SHP77 treated with DMSO at 0.1 percent for 48 hours (cell line): ENCODE data around the gene ATP7B.

ENCODE experiments used
- DNase-seq: peaks from one replicate; lab custom pipeline; 2025; lab: John Stamatoyannopoulos, UW

Gene ATP7B

DNA sequence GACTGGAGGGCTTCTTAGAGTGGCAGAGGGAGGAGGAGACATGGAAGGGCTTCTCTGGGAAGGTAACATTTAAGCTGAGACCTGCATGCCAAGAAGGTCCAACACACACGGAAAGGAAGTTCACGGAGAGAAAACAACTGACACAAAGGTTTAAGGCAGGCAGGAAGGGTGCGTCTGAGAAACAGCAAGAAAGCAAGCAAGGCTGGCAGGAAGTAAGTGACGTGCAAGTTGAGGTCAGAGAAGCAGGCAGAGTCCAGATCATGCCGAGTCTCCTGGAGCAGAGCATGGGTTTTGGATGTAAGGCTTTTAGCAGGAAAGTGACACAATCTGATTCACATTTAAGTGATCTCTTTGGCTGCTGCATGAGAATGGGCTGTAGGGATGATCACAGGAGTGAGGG is 60.5 kb downstream of the ATP7B start:
- DNase-seq = no peak

DNA sequence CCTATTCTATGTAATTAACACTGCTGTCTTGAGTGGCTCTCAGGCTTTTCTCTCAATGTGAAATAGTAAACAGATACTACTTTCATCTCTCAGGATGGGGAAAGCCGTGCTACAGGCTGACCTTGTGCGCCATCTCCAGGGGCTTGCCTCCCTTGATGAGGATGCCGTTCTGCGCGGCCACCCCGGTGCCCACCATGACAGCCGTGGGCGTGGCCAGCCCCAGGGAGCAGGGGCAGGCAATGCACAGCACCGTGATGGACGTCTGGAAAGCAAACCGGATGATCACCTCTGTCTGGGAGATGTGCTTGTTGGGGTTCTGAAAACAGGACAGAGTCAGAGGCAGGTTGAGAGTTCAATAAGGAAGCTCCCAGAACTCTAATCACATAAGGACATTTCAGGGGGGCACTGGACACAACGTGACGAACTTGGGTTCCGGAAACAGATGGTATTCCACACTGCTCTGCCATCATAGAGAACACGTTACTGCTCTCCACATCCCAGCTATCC is 65.0 kb downstream of the ATP7B start:
- DNase-seq = no peak

DNA sequence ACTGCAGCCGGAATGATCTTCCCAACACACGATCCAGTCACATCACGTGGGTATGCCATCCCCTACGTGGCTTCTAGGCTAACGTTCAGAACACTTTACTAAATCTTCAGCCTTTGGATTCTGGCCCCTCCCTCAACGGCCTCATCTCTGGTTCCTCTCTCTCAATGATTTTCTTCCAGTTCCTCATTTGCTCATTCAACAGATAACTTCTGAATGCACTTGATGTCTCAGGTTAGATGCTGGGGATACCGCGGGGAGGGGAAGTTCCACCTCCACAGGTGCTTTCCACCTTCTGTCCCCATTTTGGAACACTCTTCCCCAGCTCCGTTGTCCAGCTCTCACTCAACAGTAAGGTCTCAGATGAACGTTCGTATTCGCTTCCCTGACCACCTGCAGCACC is 66.1 kb downstream of the ATP7B start:
- no peak for DNase-seq

DNA sequence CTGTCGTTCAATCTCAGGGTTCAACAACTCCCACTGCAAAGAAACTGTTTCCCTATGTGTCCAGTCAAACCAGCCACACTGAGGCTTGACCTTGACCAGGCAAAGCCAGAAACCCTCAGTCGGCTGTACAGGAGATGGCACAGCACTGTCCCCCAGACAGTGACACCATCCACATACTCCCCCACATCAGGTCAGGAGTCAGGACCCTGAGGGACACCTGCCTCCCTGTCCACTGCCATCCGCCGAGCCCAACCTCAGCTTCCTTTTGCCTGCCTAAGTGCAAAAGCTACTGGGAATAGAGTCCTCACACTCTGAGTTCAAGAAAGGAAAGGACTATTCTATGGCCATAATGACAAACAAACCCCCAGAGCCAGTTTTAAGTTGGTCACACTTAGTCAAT is 66.8 kb downstream of the ATP7B start:
- DNase-seq = no peak

DNA sequence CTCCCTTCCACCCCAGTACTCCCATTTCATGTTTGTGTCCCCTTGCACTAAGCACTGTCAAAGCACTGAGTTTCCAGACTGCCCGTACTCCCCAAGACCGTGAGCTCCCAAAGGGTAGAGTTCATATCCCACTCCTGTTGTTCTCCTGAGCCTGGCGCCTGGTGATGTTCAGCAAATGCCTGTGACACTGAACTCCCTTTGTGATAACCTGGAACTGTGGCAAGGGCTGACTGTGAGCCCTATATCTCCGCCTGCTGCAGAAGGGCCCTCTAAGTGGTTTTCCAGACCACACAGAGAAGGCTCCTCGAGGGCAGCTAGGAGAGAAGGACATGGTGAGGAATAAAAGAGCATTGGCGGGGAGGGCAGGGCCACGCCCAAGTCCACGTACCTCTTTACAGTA is 67.5 kb downstream of the ATP7B start:
- no peak for DNase-seq

DNA sequence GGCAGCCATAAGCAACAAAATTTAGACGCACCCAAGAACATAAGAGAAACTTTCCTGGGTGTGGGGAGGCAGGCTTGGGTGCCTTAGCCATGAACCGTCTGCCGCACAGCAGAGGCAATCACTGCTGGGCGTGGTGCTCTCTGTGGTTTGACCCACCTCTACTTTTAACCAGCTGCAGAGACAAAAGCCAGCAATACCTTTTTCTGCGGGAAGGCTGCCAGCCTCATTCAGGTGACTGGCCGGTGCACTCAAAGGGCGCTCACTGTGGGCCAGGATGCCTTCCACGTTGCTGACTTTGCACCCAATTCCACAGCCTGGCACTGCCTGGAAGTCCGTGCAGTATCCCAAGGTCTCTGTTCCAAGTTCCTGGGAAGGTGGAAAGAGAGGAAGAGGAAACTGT is 69.1 kb downstream of the ATP7B start:
- DNase-seq = no peak

DNA sequence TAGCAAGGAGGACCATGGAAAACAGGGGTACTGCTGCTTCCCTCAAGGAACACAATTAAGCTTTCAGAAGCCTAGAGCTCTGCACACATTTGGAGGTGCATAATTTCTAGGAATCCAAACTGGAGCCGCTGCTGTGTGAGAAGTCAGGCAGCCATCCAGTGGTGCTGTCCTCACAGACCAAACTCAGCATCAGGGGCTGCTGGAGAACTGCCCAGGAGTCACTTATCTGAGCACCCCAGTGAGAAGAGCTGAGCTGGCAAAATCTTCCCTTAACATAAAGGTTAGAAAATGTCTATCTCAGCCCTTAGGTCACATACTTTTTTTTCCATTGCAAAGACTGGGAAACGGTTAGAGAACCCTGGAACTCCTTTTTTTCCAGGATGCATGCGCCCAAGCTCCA is 72.8 kb downstream of the ATP7B start:
- DNase-seq = no peak

DNA sequence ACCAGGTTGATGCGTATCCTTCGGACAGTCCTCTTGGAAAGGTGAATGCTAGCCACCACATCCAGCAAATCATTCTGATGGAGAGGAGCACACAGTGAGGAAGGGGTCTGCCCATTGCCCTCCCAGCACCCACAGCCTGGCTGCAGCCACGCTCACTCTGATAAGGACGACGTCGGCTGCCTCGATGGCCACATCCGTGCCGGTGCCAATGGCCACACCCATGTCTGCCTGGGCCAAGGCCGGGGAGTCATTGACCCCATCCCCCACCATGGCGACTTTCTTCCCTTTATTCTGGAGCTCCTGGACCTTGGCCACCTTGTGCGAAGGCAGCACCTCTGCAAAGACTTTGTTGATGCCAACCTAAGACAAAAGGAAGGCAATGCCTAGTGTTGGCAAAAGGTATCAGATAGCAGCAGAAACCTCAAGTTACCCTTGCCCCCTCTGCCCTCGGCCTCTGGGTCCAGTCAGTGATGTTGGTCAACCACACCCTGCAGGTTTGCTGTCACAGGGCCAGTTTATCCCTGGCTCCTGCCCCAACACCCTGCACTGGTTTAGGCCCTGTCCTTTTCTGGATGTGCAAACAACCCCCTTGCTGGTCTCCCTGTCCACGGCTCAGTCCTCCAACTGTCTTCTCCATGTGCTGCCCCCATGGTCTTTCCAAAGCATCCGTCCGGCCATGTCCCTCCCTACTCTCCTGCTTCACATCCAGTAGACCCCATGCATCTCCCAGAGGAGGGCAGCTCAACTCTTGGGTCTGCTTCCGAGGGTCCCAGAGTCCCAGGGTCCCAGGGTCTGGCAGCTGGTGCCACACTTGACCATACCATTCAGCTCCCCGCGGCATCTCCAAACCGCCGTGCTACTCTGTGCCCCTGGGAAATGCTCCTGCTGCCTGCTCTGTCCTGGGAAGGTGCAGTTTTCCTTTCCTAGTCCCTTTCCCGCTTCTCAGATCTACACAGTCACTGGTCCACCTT is 73.6 kb downstream of the ATP7B start:
- DNase-seq = no peak

DNA sequence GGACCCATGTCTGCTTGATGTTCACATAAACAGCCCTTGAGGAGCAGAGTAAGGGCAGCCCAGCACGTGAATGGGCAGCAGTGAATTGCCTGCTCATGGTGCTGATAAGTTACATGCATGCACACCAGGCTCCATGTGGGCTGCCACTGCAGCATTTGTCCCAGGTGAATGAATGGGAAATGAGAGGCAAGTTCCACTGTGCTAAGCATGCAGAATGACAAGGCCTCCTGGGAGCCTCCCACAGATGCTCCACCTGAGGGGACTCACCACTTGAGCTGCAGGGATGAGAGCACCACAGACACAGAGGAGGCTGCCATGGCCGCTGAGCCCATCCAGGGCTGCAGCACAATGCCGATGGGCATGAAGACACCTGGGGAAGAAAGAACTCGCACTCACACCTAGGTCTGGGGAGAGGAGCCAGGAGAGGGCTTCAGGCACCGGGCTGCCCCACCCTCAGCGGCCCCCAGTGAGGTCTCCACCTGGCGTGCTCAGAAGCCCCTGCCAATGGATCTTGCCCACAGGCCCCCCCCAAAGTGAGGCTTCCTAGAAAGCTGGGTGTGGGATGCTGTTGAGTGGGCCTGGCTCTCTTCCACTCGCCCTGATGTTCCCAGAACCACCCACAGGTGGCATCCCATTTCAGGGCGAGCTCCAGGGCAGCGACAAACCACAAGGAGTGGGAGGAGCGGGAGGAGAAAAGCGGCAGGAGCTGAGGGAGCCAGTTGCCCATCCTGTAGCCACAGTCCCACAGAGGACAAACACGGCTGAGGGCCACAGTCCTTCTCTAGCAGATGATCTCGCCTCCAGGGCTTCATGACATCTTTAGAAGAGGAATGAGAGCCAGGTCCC is 75.7 kb downstream of the ATP7B start:
- DNase-seq = no peak

DNA sequence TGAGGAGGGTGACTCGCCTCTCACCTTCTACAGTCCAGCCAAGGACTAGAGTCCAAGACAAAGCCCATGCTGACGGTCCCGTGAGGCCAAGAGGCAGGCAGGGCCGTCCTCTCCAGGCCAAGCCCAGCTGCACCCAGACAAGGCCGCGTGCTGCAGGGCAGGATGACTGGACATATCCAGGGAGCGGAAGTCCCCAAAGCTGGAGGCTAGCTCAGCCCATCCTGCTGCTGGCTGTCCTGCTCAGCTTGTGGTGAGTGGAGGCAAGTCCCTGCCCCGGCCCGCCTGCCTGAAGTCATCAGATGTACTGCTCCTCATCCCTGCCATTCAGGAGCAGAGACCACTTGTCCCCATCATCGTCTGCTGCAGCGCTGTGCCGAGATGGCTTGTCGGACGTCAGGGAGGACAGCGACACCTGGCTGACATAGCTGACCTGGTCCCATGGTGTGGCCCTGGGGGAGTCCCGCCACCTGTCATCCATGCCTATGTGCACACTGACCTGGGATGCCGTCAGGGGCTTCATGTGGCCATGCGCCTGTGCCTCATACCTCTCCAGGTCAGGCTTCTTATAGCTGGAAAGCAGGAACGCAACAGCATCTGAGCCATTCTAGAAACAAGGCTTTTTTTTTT is 76.7 kb downstream of the ATP7B start:
- DNase-seq = no peak

DNA sequence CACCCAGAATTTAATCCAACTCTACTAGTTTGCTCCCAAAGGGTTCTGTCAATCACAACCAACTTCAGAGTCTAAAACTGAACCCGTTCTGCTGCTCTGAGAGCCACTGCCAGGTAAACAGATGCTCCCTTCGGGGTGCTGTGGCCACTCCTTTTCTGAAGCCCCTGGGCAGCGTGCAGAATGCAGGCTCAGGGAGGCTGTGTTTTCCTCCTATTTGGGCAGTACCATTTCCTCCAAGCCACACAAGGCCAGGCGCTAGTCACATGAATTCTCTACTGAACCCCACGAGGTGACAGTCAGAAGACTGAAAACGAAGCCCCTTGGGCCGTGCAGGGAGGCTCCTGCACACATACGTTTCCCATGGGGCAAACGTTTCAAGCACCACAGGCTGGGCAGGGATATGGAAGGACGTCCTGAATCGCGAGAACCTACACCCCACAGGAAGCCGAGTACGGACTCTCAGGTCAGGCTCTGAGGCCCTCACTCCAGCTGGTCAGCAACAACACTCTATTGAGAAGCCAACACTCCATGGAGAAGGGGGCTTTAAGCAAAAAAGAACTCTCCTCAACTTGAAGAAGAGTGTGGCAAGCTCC is 77.7 kb downstream of the ATP7B start:
- no peak for DNase-seq

DNA sequence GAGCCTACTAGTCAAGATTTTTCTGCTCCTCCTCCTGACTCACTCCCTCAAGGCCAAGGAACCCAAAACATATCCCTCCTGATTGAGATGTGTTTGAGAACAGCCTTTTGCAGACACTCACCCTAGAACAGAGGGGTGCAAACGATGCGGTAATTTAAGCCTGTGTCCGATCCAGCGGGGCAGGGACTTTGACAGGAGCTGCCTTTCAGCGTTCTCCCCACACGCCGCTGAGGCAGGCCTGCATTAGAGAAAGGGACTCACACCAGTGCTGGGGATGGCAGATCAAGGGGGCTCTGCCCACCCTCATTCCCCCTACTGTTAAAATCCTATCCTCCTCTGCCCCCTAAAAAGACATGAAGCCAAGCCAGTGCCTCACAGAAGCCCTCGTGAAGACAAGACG is 79.0 kb downstream of the ATP7B start:
- no peak for DNase-seq

DNA sequence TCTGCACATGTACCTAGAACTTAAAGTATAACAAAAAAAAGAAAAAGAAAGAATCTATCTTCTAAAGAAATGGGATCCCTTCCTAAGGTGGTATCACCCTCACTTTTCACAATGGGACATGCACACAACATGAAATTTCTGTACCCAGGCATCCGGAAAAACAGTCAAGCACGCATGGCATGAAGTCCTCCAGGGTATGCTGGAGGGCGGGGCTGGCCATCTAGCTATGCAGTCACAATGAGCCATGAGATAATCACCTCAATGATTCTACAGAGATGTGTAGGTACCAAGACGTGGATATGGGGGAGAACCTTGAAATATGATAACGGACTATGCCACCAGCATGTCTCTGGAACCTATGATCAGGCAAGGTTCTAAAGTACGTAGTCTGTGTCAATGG is 79.6 kb downstream of the ATP7B start:
- DNase-seq = no peak

DNA sequence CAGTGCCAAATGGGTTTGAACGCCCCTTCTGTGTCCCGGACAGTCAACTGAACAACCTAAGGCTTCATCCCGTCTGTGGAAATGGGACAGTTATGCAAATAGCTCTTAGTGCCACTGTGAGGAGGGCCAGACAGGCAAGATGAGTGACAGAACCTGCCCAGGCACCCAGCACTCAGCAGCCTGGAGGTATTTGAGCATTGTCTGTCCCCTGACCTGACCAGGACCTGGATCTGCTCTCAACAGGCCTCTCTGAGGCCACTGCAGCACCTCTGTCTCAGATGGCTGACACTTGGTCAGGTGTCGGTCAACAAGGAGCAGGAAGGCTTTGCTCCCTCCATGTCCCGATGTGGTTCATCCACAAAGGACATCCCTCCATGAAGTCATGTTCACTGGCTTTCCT is 81.6 kb downstream of the ATP7B start:
- DNase-seq = no peak

DNA sequence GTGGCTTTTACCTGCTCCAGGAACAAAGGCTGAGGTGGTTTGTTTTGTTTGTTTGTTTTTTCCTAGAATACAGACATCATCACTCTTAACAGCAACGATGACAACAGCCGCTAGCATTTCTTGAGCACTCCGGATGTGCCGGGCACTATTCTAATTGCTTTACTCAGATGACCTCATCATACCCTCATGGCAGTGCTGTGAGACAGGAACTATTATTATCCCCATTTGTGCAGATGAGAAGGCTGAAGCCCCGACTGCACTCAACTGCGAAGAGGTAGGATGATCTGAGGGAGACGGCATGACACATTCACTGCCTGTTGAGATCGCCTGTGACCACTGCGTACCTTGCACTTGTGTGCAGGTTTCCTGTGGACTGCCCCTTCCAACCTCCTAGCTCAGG is 83.0 kb downstream of the ATP7B start:
- no peak for DNase-seq

DNA sequence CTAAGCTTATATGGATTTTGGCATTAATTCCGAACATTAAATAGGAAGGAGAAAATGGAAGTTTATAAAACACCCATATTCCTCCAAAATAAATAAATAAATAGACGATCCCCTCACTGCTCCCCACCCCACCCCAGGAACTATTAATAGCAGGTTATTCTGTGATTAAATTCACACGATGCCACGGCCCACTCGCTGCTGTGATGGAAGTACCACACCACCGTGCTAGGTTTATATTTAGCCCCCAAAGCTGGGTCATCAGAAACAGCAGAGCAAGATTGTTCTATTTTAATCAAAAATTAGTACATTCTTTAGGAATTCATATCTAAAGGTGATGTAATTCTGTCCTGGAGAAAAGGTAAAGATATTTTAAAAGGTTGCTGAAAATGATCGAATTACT is 84.1 kb downstream of the ATP7B start:
- DNase-seq = no peak

DNA sequence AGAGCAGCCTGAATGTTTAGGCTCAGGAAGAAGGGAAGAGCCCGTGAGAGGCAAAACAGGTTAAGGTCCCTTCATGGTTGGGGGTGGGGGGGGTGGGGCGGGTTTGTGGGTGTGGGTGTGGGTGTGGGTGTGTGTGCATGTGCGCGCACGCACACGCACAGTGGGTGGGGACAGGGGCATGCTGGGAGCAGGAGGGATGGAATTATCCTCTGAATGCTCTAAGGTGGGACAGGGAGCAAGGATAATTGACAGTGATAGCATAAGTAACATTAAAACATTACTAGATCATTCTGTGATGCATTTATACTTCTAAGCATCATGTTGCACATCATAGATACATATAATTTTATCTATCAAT is 84.7 kb downstream of the ATP7B start:
- DNase-seq = no peak

DNA sequence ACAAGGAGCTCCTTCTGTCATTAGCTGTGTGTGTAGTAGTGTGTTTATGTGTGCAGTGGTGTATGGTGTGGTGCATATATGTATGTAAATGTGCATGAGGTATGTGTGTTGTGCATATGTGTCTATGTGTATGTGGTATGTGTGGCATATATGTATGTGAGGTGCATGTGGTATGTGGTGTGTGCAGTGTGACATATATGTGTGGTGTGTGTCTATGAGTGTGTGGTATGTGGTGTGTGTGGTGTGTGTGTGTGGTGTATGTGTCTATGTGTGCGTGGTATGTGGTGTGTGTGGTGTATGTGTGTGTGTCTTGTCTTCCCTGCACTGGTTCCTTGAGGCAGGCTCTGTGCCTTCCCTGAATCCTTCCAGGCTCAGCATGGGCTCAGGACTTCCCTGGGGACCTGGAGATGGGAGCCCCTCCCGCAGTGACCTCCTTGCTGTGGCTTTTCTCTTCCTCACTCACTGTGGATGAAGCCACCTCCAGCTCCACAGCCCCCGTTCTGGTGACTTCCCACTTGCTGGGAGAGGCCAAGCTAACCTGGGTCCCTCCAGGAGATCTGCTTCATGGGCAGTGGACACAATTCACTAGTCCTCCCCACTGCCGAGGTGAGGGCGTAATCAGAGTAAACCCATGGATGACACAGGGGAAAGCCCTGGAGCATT is 85.3 kb downstream of the ATP7B start:
- DNase-seq = no peak

DNA sequence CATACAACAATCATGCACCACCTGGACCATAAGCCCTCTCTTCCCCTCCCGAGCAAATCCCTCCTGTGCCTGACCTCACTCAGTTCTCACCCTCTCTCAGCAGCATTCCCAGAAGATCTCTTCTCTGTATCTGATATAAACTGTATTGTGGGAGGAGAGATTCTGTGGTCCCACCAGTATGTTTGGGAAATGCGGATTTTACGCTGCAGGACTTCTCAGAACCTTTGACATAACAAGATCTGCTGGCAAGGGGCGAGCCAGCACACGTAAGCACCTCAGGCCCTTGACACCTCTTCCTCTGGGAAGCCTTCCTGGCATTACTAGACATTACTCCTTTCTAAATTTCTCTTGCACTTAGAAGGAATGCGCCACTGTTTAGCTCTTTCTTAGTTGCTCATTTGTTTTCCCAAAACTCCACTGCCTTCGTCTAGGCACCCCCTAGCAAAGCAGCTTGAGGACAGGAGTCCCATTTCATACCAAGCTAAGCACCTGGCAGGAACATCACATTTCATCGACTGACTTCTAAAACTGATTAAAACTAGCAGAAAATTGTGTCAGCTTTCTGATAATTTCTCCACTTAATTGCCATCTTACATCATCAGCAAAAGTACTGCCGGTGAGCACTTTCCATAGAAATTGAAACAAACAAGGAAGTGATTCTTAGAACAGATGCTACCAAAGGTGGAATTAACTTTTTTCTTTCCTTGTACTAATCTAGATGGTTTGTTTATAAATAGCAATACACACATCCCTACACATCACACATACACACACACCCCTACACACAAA is 86.3 kb downstream of the ATP7B start:
- no peak for DNase-seq

DNA sequence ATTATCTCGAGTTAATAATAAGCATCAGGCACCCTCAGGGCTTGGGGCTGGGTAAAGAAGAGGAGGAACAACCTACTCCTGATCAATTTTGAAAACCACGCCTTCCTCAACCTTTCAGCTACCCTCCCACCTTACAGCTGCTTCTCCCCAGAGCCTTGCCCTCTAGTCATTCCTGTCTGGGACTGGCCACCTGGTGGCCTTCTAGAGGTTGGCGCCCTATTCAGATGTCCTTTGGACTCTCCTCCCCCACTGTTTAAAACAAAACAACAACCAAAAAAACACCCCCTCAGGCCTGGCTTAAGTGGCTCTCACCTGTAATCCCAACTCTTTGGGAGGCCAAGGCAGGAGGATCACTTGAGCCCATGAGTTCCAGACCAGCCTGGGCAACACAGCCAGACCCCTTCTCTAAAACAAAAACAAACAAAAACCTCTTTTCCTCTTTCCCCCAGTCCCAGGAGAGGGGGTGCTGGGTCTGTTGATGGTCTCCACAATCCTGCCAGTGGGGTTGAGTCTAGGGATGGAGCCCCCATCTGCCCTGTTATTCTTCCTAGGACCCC is 87.2 kb downstream of the ATP7B start:
- DNase-seq = no peak
